ENCODE measurements around the gene F8A2.
"Not testable (repeated sequence)": the region's sequence is repeated elsewhere in the genome, so short reads cannot be mapped to it uniquely, and the experiment has no call there.

The F8A2 gene

DNA sequence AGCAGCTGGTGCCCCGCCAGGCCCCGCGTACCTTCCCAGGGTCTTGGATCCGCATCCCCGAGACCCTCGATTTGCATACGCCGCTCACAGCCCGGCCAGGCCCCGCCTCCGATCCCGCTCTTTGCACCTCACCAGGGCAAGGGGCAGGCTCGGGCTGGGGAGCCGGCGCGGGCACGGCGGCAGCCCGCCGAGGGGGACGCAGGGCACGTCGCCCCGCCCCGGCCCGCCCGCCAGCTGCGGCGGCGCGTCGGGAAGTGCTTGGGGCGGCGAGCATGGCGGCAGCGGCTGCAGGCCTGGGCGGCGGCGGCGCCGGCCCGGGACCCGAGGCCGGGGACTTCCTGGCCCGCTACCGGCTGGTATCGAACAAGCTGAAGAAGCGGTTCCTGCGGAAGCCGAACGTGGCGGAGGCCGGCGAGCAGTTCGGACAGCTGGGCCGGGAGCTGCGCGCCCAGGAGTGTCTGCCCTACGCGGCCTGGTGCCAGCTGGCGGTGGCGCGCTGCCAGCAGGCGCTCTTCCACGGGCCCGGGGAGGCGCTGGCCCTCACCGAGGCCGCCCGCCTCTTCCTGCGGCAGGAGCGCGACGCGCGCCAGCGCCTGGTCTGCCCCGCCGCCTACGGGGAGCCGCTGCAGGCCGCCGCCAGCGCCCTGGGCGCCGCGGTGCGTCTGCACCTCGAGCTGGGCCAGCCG lies at the start of gene F8A2:
F8A2 (plus strand) TSS at position 253 of the 686 bp plus-strand sequence; CDS start at position 273, 20 bp downstream.
- not testable (repeated sequence) for H3K4me3 ChIP-seq (ENCODE audit: low read depth, low read length)

DNA sequence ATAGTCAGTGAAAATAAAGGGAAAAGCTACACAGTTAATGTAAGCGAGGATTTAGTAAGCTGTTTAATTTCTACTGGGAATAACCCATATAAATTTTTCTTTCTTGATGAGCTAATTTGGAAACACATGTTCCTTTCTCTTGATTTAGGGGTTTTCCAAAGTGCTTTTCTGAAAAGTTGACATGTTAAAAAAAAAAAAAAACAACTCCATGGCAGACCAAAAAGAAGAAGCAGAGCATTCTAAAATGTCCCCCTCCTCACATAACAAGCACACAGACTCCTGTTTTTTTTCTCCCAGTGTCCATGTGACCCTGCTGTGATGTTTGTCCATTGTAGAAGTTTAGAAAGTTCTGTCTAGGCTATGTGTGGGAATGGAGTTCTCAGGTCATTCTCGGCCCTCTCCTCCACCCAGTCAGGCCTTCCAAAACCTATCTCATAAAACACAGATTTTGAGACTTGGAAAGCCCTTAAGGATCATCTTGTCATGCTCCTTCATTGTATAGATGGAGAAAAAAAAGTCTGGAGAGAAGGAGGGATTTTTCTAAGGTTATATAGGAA lies 48.3 kb upstream of the F8A2 start:
- H3K4me3 ChIP-seq (ENCODE audit: low read depth, low read length), result no peak overlapping the region

- no peak within 1 kb of the TSS for H3K4me3 ChIP-seq (ENCODE audit: low read depth, low read length)
These were observed 47.2 kb upstream of the F8A2 start, which contains the start of gene CLIC2 for GRCh38 chrX:155334486-155335336. Gene CLIC2 (minus strand): TSS chrX:155334614. CDS start chrX:155334427, 187 bp downstream.

DNA sequence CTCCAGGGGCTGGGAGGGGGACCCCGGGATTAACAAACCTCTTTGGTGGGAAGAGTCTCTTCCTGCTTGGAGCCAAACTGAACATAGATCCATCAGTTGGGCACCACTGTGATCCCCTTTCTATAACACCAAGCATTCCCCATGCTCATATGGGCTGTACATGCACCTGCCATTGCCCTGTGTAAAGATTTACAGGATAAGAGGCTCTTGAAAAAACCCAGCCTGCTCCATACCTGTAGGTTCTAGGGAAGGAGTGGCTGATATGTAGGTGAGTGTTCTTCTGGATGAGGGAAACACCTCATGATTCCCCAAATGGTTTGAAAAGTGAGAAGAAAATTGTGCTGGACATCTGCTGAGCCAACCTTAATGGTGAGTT lies 46.6 kb upstream of the F8A2 start:
- H3K4me3 ChIP-seq (ENCODE audit: low read depth, low read length), result not testable (repeated sequence)

DNA sequence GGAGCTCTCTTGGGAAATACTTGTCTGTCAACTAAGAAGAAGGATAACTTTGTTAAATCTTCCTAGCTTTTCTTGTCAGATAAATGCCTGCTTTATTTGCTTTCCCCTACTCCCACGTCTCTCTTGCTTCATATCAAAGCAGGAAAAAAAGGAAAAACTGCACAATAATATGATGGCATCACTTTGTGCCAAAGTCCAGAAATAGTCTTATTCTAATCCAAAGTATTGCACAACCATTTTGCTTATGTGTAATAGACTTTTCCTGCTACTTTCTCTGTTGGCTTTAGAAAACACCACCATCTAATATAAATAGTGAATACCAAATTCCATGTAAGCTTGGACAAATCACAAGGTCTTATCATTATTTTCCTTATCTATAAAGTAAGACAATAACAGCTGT lies 36.2 kb upstream of the F8A2 start:
- H3K4me3 ChIP-seq (ENCODE audit: low read depth, low read length), result not testable (repeated sequence)

GRCh38 chrX:155349448-155349847 lies 32.4 kb upstream of the F8A2 start:
- H3K4me3 ChIP-seq (ENCODE audit: low read depth, low read length), result not testable (repeated sequence)

GRCh38 chrX:155363712-155364111 lies 18.2 kb upstream of the F8A2 start:
- H3K4me3 ChIP-seq (ENCODE audit: low read depth, low read length), result not testable (repeated sequence)

DNA sequence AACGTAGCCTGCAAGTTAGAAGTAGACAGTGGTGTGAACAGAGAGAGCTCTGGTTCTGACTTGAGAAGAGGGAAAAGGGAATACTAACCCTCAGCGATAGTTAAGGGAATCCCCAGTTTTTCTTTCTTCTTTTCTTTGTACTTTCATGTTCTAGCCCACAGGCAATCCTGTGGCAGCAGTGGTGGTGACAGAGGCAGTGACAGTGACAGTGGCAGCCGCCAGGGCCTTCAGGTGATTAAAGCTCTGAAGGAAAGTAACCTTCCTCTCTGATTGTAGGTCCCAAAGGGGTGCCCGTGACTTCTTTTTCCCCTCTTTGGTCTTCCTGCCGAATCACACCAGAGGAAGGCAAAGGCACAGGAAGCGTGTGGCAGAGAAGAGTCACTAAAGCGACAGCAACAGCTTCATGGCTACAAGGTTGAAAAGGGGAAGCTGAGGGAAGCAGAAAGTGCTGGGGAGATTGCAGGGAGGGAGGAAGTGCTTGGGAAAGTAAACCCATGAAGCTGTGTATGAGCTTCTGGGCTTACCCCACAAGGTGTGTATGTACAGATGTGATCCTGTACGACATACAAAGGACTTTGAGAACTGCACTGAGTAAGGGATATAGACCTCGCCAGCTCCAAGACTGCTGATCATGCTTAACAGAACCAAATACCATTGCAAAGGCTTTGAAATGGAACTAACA lies 8.0 kb upstream of the F8A2 start:
- H3K4me3 ChIP-seq (ENCODE audit: low read depth, low read length), result not testable (repeated sequence)

DNA sequence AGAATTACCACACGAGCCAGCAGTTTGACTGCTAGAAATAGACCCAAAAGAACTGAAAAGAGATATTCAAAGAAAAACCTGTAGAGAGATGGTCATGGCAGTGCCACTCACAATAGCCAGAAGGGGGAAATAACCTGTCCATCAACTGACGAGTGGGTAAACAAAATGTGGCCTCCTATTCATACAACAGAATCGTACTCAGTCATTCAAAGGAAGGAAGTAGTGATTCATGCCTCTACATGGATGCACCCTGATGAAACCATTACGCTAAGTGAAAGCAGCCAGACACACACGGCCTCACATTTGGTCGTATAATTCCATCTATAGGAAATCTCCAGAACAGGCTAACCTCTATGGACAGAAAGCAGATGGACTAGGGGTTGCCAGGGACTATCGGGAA lies 2.1 kb upstream of the F8A2 start:
- not testable (repeated sequence) for H3K4me3 ChIP-seq (ENCODE audit: low read depth, low read length)

DNA sequence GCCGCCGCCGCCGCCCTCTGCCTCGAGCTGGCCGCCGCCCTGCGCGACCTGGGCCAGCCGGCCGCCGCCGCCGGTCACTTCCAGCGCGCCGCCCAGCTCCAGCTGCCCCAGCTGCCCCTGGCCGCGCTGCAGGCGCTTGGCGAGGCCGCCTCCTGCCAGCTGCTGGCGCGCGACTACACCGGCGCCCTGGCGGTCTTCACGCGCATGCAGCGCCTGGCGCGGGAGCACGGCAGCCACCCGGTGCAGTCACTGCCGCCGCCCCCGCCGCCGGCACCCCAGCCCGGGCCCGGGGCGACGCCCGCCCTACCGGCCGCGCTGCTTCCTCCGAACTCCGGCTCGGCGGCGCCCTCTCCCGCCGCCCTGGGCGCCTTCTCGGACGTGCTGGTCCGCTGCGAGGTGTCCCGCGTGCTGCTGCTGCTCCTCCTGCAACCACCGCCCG lies 653 bp downstream of the F8A2 start:
- not testable (repeated sequence) for H3K4me3 ChIP-seq (ENCODE audit: low read depth, low read length)

DNA sequence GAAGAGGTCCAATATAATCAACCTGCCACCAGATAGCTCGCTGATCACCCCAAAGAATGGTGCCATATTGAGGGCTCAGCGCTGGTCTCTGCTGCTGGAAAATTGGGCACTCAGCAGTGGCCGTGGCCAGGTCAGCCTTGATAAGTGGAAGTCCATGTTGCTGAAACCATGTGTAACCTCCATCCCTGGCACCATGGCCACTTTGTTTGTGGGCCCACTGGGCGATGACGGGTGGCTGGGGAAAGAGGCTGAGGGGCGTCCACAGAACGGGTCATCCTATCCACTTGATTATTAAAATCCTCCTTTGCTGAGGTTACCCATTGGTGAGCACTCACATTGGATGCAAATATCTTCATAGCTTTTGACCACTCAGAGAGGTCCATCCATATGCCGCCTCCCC lies 7.7 kb downstream of the F8A2 start:
- H3K4me3 ChIP-seq (ENCODE audit: low read depth, low read length), result no peak overlapping the region

GRCh38 chrX:155394747-155395276 lies 12.9 kb downstream of the F8A2 start:
- H3K4me3 ChIP-seq (ENCODE audit: low read depth, low read length), result not testable (repeated sequence)

DNA sequence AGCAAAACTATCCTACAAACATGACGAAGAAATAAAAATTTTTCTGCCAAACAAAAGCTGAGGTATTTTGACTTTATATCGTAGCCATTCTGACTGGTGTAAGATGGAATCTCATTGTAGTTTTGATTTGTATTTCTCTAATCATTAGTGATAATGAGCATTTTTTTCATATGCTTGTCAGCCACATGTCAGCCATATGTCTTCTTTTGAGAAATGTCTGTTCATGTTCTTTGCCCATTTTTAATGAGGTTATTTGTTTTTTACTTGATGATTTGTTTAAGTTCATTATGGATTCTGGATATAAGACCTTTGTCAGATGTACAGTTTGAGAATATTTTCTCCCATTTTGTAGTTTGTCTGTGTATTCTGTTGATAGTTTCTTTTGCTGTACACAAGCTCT lies 24.5 kb downstream of the F8A2 start:
- H3K4me3 ChIP-seq (ENCODE audit: low read depth, low read length), result no peak overlapping the region

GRCh38 chrX:155417769-155418168 lies 35.9 kb downstream of the F8A2 start:
- no peak overlapping the region for H3K4me3 ChIP-seq (ENCODE audit: low read depth, low read length)

Measured in iPS-11a (cell line).